Choroid plexus epithelial cell (primary cell): ENCODE results near the gene TPI1.
"Not testable (repeated sequence)": the region's sequence is repeated elsewhere in the genome, so short reads cannot be mapped to it uniquely, and the experiment has no call there.

ENCODE experiments used
- DNase-seq: peaks from one replicate; pipeline ENCODE4 v3.0.0-alpha.2; 2010; ENCODE audit warnings: low read depth
- H3K4me3 ChIP-seq: 2 replicates; pipeline ENCODE4 v1.5.1; 2011; ENCODE audit warnings: low read depth, mild to moderate bottlenecking, control low read depth, low read length, moderate library complexity
- TF ChIP-seq, protein P1 (sequence below): conservative IDR thresholded peaks from 2 replicates; pipeline ENCODE4 v1.5.1; 2011; ENCODE audit warnings: low read depth, mild to moderate bottlenecking, control low read depth, inconsistent platforms, low read length, moderate library complexity

The TPI1 gene

DNA sequence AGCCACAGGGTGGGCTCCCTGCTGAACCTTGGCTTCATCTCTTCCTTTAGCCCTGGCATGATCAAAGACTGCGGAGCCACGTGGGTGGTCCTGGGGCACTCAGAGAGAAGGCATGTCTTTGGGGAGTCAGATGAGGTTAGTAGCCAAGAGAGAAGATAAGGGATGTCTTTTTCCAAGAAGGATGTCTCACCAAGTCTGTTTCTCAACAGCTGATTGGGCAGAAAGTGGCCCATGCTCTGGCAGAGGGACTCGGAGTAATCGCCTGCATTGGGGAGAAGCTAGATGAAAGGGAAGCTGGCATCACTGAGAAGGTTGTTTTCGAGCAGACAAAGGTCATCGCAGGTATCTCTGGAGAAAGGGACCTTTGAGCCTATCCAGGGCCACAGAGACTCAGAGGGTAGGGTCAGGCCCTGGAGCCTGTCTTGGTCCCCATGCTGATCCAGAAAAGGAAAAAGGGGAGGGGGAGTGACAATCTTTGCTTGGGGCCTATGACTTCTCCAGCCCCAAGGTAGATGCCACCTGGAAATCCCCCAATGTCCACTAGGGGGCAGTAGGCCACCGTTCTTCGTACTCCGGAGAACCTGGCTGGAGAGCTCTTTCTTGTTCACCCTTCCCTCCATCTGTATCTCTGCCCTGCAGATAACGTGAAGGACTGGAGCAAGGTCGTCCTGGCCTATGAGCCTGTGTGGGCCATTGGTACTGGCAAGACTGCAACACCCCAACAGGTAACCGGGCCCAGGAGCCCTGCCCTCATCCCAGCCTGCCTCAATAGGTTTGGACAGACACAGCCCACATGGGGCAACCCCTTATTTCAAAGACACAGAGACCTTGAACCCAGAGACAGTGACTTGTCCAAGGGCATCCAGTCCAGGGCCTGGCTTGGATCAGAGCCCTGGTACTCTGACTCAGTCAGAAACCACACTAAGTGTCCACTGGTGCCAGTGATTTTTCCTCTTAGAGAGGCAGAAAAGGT lies 2.0 kb downstream of the TPI1 start:
- TF ChIP-seq, protein P1, sequence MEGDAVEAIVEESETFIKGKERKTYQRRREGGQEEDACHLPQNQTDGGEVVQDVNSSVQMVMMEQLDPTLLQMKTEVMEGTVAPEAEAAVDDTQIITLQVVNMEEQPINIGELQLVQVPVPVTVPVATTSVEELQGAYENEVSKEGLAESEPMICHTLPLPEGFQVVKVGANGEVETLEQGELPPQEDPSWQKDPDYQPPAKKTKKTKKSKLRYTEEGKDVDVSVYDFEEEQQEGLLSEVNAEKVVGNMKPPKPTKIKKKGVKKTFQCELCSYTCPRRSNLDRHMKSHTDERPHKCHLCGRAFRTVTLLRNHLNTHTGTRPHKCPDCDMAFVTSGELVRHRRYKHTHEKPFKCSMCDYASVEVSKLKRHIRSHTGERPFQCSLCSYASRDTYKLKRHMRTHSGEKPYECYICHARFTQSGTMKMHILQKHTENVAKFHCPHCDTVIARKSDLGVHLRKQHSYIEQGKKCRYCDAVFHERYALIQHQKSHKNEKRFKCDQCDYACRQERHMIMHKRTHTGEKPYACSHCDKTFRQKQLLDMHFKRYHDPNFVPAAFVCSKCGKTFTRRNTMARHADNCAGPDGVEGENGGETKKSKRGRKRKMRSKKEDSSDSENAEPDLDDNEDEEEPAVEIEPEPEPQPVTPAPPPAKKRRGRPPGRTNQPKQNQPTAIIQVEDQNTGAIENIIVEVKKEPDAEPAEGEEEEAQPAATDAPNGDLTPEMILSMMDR = peak; percentile 90
- peak; percentile 81 for DNase-seq
- peak overlapping the region; percentile 91 for H3K4me3 ChIP-seq

DNA sequence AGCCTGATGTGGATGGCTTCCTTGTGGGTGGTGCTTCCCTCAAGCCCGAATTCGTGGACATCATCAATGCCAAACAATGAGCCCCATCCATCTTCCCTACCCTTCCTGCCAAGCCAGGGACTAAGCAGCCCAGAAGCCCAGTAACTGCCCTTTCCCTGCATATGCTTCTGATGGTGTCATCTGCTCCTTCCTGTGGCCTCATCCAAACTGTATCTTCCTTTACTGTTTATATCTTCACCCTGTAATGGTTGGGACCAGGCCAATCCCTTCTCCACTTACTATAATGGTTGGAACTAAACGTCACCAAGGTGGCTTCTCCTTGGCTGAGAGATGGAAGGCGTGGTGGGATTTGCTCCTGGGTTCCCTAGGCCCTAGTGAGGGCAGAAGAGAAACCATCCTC lies 3.0 kb downstream of the TPI1 start:
- not testable (repeated sequence) for H3K4me3 ChIP-seq, DNase-seq

DNA sequence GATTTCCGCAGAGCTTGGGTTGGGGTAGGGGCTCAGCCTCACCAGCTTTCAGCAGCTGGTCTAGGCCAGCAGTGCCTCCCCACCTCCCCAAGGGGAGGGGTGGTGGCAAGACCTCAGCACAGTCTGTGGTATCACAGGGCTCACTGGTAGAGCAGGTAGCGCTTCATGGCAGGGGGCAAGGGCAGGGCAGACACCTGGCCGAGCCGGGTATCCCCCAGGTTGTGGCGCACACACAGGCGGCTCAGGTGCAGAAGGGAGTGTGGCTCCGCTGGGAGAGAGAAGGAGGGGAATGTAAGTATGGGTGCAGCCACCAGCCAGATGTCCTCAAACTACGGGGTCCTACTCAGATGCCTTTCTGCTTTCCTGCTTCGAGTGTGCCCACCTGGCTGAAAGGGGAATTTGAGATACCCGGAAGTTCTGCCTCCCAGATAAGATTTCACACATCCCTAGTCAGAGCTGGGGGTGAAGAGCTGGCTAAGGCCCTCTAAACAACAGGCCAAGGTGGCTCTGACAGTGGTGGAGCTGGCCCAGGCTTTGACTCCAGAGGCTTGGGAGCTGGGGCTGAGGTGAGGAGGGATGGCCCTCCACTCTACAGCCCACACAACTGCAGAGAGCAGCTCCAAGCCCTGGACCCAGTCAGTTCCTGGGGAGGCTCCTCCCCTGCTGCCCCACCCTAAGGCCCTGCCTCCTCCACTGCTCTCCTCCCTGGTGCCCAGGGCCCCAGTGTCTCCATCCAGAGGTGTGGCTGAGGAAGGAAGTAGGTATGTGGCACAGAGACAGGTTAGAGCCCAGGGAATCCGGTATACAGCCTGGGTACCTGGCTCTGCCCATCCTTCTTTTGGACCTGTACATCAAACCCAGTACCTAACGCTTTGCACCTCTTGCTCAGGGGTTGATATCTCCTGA lies 4.0 kb downstream of the TPI1 start:
- DNase-seq = no peak
- TF ChIP-seq, protein P1 = no peak
- no peak overlapping the region for H3K4me3 ChIP-seq

DNA sequence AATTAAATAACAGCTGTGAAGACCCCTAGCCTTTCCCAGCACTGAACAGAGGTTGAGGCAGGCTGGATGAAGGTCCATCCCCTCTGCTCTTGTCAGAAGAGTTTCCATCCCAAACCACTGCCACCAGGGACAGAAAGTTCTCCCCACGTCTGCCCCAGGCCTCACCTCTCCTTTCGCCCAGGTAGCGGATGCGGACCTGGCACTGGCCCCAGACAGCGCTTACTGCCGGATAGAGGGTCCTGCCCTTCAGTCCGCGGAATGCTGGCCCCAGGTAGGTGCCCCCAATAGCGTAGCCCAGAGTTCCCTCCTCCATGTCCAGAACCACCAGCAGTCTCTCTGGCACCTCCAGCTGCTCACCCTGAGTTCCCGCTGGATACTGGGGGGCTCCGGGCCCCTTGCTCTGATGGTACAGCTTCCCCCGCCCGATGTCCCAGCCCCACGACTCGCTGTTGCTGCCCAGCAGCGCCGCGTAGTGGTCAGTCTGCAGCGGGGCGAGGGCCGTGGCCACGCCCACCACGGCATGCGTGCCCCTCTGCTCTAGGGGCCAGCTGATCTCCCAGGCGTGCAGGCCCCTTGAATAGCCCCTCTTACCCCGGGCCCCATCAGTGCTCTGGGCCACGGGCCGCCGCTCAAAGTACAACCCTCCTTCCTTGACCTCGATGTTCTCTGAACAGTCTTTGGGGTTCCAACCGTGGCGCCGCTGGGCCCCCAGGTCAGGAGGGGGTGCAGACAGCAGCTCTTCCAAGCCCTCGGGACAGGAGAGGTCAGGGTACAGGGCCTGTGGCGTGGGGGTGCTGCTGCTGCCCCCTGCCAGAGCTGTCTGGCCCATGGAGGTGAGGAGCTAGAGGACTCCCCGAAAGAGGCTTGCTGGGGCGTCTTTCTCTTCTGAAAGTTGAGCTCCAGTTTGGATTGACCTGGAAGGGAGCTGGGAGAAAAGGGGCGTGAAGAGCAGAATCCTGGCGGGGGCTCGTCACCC lies 5.0 kb downstream of the TPI1 start:
- peak; percentile 77 for DNase-seq
- peak overlapping the region; percentile 81 for H3K4me3 ChIP-seq
- TF ChIP-seq, protein P1 = peak; percentile 92

DNA sequence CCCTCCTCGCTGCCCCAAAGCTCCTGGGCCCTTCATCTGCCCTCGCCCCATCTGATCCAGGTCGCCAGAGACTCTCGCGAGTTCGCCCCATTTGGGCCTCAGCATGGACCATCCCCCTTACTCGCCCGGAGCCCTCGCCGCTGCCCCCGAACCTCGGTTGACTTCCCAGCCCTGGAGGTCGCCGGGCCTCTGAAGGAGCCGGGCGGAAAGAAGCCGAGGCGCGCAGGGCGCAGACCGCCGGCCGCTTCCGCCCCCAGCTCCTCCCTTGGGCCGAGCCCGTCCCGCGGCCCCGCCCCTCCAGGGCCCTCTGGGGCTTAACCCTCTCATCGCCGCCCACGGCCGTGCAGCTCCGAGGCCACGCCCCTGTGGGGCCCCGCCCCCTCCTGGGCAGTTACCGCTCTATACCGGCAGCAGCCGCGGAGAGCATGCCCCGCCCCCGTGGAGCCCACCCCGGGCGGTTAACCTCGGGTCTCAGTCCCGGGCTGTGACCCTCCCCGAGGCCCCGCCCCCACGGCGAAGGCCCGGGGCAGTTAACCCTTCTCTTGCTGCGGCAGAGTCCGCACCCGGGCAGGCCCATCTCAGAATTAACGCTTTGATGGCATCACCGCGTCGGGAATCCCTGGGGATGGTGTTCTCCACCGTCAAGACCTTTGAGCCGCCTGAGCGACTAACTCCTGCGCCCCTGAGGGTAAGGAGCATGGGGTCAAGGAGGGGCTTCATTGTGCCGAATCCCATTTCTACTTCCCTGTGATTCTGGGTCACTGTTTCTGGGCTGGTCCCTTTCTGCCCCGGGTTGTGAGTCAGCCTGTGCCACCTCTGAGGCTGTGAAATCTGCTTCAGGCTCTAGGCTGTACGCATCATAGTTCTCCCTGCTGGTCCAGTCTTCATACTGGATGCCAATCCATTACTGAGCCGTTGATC lies 6.0 kb downstream of the TPI1 start, which contains the start of gene SPSB2:
Gene SPSB2, minus strand, starts transcription at position 210 of the 921 bp plus-strand sequence. CDS start 402 bp downstream, outside the sequence.
- peak; percentile 96 for DNase-seq
- TF ChIP-seq, protein P1 = no peak
- peak within 1 kb of the TSS; percentile 81 for H3K4me3 ChIP-seq

DNA sequence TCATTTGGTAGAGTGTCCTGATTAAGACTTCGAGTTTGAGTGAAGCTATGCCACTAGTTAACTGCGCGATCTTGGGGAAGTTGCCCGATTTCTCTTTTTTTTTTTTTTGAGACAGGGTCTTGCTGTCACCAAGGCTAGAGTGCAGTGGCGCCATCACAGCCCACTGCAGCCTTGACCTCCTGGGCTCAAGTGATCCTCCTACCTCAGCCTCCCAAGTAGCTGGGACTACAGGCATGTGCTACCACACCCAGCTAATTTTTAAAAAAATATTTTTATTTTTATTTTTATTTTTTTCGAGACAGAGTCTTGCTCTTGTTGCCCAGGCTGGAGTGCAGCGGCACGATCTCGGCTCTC lies 6.7 kb downstream of the TPI1 start:
- H3K4me3 ChIP-seq = peak overlapping the region; percentile 81
- not testable (repeated sequence) for DNase-seq

DNA sequence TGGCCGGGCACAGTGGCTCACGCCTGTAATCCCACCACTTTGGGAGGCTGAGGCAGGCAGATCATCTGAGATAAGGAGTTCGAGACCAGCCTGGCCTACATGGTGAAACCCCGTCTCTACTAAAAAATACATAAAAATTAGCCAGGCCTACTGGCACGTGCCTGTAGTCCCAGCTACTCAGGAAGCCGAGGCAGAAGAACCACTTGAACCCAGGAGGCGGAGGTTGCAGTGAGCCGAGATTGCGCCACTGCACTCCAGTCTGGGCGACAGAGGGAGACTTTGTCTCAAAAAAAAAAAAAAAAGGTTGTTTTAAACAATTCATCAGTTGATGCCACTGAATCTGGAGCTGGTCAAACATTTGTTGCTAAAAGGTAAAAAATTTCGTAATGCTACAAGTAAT lies 12.5 kb downstream of the TPI1 start:
- DNase-seq = not testable (repeated sequence)

More for the DNA sequence above, 12.5 kb downstream of the TPI1 start:
- H3K4me3 ChIP-seq = not testable (repeated sequence)
